Measurements from ENCODE around the gene DYNC1I2. TPM values are rescaled to one million over a fixed set of nuclear protein-coding genes. Genes with fewer than 3 reads are reported as not detected.

DYNC1I2 gene
- total RNA-seq, 1 donor = 135 TPM

DNA sequence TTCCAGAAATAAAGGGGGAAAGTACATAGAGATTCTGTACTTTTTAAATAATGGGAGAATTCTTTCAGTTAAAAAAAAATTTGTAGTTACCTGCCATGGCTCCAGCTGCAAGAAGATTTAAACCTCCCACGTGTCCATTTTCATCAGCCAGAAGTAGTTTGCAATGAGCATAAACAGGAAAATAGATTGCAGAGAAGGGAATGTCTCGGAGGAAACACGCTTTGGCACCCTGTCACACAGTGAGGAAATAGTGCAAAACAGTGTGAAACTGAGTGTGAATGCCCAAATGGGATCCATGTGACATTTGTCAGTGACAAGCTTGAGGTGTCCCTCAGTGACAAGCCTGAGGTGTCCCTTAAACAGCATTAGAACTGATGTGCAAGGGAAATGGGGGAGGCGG lies 104.1 kb downstream of the DYNC1I2 start:
- no peak overlapping the region for H3K4me3 ChIP-seq (ENCODE audit: low read depth, low read length)
- no peak for TF ChIP-seq CTCF (IDR thresholded peaks at IDR 0.05; ENCODE audit: insufficient read depth, low read depth, low read length)
- DNase-seq (ENCODE audit: low read depth) = no peak

DNA sequence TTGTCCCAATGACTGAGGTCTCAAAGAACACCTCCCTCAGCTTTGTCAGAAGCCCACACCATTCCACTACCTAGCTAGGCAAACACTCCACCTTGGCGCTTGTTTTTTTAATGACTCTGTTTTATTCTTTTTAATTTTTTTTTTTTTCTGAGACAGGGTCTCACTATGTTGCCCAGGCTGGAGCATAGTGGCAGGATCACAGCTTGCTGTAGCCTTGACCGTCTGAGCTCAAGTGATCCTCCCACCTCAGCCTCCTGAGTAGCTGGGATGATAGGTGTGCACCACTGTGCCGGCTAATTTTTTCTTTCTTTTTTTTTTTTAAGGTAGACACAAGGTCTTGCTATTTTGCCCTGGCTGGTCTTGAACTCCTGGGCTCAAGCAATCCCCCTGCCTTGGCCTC lies 104.9 kb downstream of the DYNC1I2 start:
- no peak for TF ChIP-seq CTCF (IDR thresholded peaks at IDR 0.05; ENCODE audit: insufficient read depth, low read depth, low read length)
- no peak overlapping the region for H3K4me3 ChIP-seq (ENCODE audit: low read depth, low read length)
- no peak for DNase-seq (ENCODE audit: low read depth)

GRCh38 chr2:171792886-171793580 lies 105.8 kb downstream of the DYNC1I2 start:
- DNase-seq (ENCODE audit: low read depth) = no peak
- no peak for TF ChIP-seq CTCF (IDR thresholded peaks at IDR 0.05; ENCODE audit: insufficient read depth, low read depth, low read length)
- H3K4me3 ChIP-seq (ENCODE audit: low read depth, low read length) = no peak overlapping the region

DNA sequence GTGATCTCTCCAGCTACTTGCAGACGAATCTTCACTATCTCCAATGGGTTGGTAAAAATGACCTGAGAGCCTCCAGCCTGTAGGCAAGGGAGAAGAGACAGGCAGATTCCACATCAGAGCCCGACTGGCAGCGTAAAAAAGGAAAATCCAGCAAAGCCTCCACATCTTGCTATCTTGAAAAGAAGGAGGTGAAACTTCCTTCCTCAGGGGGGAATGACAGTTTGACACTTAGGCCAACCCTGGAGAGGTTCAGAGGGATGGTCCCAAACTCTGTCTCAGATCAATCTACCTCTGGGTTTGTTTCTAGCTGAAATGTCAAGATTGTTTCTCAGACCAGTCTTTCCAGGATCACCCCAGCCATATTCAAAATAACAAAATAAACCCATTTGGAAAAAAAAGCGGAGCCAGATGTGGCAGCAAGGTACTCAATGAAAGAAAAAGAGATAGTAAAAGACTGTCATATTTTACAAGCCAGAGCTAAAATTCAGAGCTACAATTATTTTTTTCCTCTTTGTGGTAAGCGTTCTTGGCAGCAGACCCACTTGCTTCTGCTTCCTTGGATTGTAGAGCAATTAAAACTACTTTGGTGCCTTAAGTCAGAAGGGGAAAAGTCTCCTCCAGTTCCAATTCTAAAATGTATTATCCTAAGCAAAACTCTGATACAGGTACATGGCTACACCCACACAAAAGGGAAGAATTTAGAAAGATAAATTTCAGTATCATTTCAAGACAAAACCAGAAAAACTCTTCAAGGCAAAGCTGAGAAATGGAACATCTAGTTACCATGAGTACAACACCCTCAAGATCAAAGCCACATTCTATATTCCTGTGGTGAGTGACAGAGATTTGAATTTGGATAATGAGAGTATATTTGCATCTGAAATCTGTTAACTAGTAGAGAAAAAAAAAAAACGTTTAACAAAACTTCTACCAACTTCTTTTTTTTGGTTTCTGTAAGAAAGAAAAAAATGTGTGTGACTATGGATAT lies 106.7 kb downstream of the DYNC1I2 start:
- no peak for DNase-seq (ENCODE audit: low read depth)
- TF ChIP-seq CTCF (IDR thresholded peaks at IDR 0.05; ENCODE audit: insufficient read depth, low read depth, low read length) = no peak
- no peak overlapping the region for H3K4me3 ChIP-seq (ENCODE audit: low read depth, low read length)

- no peak for DNase-seq (ENCODE audit: low read depth)
- no peak for TF ChIP-seq CTCF (IDR thresholded peaks at IDR 0.05; ENCODE audit: insufficient read depth, low read depth, low read length)
- no peak overlapping the region for H3K4me3 ChIP-seq (ENCODE audit: low read depth, low read length)
Measured at GRCh38 chr2:171794918-171795317, 107.6 kb downstream of the DYNC1I2 start.

Other genes starting within 250 kb of the DYNC1I2 start
- 113 and 189 TPM in 2 replicates for gene CYBRD1, start 165.0 kb upstream of the DYNC1I2 start, total RNA-seq
- gene SLC25A12, start 206.8 kb downstream of the DYNC1I2 start, total RNA-seq = 21.3 and 25.5 TPM in 2 replicates
- 38.0 and 46.6 TPM in 2 replicates for gene HAT1, start 235.0 kb downstream of the DYNC1I2 start, total RNA-seq

All from fibroblast of villous mesenchyme (primary cell).